Upper lobe of left lung (tissue), 4 donors: Measurements from ENCODE around the gene RAET1E.
"Not testable (repeated sequence)": the region's sequence is repeated elsewhere in the genome, so short reads cannot be mapped to it uniquely, and the experiment has no call there.

Source experiments
- EP300 ChIP-seq, 4 donors: sonication (generic); formaldehyde crosslinking; IDR thresholded peaks; one replicate each; pipeline ENCODE4 v1.5.1; 2017; ENCODE audit warnings: antibody characterized with exemption in 4 of 4, control low read depth in 2 of 4
- POLR2A ChIP-seq, 4 donors: fragments of 450-650 bp; IDR thresholded peaks; one replicate each; pipeline ENCODE4 v1.5.1; 2016 to 2017; ENCODE audit warnings: antibody characterized with exemption in 4 of 4, mild to moderate bottlenecking in 2 of 4
- POLR2AphosphoS5 ChIP-seq, 2 donors: sonication (generic); formaldehyde crosslinking; IDR thresholded peaks; one replicate each; pipeline ENCODE4 v1.5.1; 2017; ENCODE audit warnings: antibody characterized with exemption in 2 of 2
- TF ChIP-seq, protein P1 (sequence below), 6 experiments: fragments of 450-650 bp in 4 of 6; fragments of 200-600 bp in 2 of 6; sonication (generic) in 2 of 6; IDR thresholded peaks; one replicate each; pipeline ENCODE4 v1.5.1; 2016 to 2019; ENCODE audit warnings: antibody characterized with exemption in 6 of 6

DNA sequence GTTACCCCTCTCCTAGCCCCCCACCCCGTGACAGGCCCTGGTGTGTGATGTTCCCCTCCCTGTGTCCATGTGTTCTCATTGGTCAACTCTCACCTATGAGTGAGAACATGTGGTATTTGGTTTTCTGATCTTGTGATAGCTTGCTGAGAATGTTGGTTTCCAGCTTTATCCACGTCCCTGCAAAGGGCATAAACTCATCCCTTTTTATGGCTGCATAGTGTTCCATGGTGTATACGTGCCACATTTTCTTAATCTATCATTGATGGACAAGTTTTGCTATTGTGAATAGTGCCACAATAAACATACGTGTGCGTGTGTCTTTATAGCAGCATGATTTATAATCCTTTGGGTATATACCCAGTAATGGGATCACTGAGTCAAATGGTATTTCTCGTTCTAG is 6.0 kb downstream of the RAET1E start:
- TF ChIP-seq POLR2AphosphoS5, POLR2A, EP300 (IDR thresholded peaks at IDR 0.05): not testable (repeated sequence)
- TF ChIP-seq, protein P1, sequence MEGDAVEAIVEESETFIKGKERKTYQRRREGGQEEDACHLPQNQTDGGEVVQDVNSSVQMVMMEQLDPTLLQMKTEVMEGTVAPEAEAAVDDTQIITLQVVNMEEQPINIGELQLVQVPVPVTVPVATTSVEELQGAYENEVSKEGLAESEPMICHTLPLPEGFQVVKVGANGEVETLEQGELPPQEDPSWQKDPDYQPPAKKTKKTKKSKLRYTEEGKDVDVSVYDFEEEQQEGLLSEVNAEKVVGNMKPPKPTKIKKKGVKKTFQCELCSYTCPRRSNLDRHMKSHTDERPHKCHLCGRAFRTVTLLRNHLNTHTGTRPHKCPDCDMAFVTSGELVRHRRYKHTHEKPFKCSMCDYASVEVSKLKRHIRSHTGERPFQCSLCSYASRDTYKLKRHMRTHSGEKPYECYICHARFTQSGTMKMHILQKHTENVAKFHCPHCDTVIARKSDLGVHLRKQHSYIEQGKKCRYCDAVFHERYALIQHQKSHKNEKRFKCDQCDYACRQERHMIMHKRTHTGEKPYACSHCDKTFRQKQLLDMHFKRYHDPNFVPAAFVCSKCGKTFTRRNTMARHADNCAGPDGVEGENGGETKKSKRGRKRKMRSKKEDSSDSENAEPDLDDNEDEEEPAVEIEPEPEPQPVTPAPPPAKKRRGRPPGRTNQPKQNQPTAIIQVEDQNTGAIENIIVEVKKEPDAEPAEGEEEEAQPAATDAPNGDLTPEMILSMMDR (IDR thresholded peaks at IDR 0.05): not testable (repeated sequence)
